ENCODE measurements around the gene CCL27. TPM values are rescaled to one million over a fixed set of nuclear protein-coding genes. Genes with fewer than 3 reads are reported as not detected.

The CCL27 gene
- total and polyA plus RNA-seq, 10 of the 15 experiments (the other 5 are each of a cell fraction or from before 2014, with no cell fraction given), result 0.45 TPM; not detected in 9

DNA sequence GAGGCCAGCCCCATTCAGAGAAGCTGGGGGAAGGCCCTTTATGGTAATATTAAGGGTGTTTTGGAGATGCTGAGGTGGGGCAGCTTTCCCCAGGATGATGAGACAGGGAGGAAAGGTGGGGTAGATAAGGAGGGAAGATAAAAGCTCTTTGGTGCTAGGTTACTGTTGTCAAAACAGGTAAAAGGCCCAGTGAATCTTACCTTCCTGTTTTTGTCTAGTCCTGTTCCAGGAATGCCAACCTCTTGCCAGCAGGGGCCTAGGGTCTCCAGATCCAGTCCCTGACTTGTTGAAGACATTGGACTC, 797 bp upstream of the CCL27 start:
- no peaks in the 10 kb centered on the region for H3K9me3 ChIP-seq (replicated peaks; ENCODE audit: control insufficient read depth, insufficient read depth, low read length)
- SMC1A ChIA-PET (ENCODE audit: uncharacterized antibody, unreplicated experiment), result no interaction called here
- in situ Hi-C loops (cut with MboI), result no loop called here
- no peaks in the 10 kb centered on the region for H3K79me2 ChIP-seq (ENCODE audit: control insufficient read depth, insufficient read depth, low read length)
- H3K36me3 ChIP-seq (ENCODE audit: control insufficient read depth in 2 of 2, insufficient read depth in 2 of 2, low read length in 1 of 2), result no peaks in the 10 kb centered on the region
- H3K27me3 ChIP-seq (replicated peaks in 1 of 2; ENCODE audit: control insufficient read depth in 2 of 2, insufficient read depth in 2 of 2, low read length in 1 of 2), result no peaks in the 10 kb centered on the region
- H3K4me2 ChIP-seq (ENCODE audit: control insufficient read depth, insufficient read depth), result 0 out of 2 replicates have a peak overlapping the region, but pooled peaks have one; percentile 25
- peaks cover 9% of the 10 kb centered on the region for H3K4me1 ChIP-seq (ENCODE audit: control insufficient read depth, insufficient read depth, low read length)
- TF ChIP-seq SMC3 (IDR thresholded peaks at IDR 0.05; ENCODE audit: borderline replicate concordance, low read length), result no peak
- no peak for TF ChIP-seq TCF12 (IDR thresholded peaks at IDR 0.05; ENCODE audit: low read depth, low read length)
- TF ChIP-seq TAF1 (IDR thresholded peaks at IDR 0.05; ENCODE audit: borderline replicate concordance, low read depth, low read length), result no peak
- TF ChIP-seq CREB1 (IDR thresholded peaks at IDR 0.05; ENCODE audit: low read depth), result no peak
- TF ChIP-seq, protein P1, sequence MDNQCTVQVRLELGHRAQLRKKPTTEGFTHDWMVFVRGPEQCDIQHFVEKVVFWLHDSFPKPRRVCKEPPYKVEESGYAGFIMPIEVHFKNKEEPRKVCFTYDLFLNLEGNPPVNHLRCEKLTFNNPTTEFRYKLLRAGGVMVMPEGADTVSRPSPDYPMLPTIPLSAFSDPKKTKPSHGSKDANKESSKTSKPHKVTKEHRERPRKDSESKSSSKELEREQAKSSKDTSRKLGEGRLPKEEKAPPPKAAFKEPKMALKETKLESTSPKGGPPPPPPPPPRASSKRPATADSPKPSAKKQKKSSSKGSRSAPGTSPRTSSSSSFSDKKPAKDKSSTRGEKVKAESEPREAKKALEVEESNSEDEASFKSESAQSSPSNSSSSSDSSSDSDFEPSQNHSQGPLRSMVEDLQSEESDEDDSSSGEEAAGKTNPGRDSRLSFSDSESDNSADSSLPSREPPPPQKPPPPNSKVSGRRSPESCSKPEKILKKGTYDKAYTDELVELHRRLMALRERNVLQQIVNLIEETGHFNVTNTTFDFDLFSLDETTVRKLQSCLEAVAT (IDR thresholded peaks at IDR 0.05), result no peak
- TF ChIP-seq KAT2A (conservative IDR thresholded peaks at IDR 0.05; ENCODE audit: control insufficient read depth, low read depth, low read length), result no peak
- TF ChIP-seq RAD51 (IDR thresholded peaks at IDR 0.05), result no peak
- TF ChIP-seq SMARCA5 (IDR thresholded peaks at IDR 0.05), result no peak
- TF ChIP-seq ZBED1 (IDR thresholded peaks at IDR 0.05; ENCODE audit: borderline replicate concordance), result no peak
- TF ChIP-seq, protein P2, sequence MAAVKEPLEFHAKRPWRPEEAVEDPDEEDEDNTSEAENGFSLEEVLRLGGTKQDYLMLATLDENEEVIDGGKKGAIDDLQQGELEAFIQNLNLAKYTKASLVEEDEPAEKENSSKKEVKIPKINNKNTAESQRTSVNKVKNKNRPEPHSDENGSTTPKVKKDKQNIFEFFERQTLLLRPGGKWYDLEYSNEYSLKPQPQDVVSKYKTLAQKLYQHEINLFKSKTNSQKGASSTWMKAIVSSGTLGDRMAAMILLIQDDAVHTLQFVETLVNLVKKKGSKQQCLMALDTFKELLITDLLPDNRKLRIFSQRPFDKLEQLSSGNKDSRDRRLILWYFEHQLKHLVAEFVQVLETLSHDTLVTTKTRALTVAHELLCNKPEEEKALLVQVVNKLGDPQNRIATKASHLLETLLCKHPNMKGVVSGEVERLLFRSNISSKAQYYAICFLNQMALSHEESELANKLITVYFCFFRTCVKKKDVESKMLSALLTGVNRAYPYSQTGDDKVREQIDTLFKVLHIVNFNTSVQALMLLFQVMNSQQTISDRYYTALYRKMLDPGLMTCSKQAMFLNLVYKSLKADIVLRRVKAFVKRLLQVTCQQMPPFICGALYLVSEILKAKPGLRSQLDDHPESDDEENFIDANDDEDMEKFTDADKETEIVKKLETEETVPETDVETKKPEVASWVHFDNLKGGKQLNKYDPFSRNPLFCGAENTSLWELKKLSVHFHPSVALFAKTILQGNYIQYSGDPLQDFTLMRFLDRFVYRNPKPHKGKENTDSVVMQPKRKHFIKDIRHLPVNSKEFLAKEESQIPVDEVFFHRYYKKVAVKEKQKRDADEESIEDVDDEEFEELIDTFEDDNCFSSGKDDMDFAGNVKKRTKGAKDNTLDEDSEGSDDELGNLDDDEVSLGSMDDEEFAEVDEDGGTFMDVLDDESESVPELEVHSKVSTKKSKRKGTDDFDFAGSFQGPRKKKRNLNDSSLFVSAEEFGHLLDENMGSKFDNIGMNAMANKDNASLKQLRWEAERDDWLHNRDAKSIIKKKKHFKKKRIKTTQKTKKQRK (IDR thresholded peaks at IDR 0.05; ENCODE audit: low read depth, low read length), result no peak
- TF ChIP-seq, protein P3, sequence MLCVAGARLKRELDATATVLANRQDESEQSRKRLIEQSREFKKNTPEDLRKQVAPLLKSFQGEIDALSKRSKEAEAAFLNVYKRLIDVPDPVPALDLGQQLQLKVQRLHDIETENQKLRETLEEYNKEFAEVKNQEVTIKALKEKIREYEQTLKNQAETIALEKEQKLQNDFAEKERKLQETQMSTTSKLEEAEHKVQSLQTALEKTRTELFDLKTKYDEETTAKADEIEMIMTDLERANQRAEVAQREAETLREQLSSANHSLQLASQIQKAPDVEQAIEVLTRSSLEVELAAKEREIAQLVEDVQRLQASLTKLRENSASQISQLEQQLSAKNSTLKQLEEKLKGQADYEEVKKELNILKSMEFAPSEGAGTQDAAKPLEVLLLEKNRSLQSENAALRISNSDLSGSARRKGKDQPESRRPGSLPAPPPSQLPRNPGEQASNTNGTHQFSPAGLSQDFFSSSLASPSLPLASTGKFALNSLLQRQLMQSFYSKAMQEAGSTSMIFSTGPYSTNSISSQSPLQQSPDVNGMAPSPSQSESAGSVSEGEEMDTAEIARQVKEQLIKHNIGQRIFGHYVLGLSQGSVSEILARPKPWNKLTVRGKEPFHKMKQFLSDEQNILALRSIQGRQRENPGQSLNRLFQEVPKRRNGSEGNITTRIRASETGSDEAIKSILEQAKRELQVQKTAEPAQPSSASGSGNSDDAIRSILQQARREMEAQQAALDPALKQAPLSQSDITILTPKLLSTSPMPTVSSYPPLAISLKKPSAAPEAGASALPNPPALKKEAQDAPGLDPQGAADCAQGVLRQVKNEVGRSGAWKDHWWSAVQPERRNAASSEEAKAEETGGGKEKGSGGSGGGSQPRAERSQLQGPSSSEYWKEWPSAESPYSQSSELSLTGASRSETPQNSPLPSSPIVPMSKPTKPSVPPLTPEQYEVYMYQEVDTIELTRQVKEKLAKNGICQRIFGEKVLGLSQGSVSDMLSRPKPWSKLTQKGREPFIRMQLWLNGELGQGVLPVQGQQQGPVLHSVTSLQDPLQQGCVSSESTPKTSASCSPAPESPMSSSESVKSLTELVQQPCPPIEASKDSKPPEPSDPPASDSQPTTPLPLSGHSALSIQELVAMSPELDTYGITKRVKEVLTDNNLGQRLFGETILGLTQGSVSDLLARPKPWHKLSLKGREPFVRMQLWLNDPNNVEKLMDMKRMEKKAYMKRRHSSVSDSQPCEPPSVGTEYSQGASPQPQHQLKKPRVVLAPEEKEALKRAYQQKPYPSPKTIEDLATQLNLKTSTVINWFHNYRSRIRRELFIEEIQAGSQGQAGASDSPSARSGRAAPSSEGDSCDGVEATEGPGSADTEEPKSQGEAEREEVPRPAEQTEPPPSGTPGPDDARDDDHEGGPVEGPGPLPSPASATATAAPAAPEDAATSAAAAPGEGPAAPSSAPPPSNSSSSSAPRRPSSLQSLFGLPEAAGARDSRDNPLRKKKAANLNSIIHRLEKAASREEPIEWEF (IDR thresholded peaks at IDR 0.05; ENCODE audit: insufficient replicate concordance, low read depth, low read length), result no peak
- RAD21 ChIA-PET (ENCODE audit: unreplicated experiment), result no interaction called here
- BruUV-seq (replicated peaks), result no TSS peak
- no peak overlapping the region for H2AFZ ChIP-seq (ENCODE audit: control insufficient read depth, low read depth, low read length)
- intact Hi-C loops (cut with micrococcal nuclease; ENCODE audit: unreplicated experiment), result no loop called here
- DNase-seq (ENCODE audit: low read depth, low spot score) (no peak), FAIRE-seq (no peak), ATAC-seq (no peak)
- no peak overlapping the region for H3K27ac ChIP-seq (ENCODE audit: control insufficient read depth, insufficient read depth)
- POLR2A ChIA-PET, result interaction anchor here (1.4 kb wide), 1 partner anchor 43 kb away, joined by 3 read pairs; the partner anchor contains the start of gene DCTN3
- no peak overlapping the region for H3K9ac ChIP-seq (ENCODE audit: control insufficient read depth, insufficient read depth, low read length)
- no peaks in the 10 kb centered on the region for H4K20me1 ChIP-seq (ENCODE audit: control insufficient read depth, insufficient read depth)
- CTCF ChIA-PET, result interaction anchor here (1.0 to 3.2 kb wide), 7 partner anchors 11 to 46 kb away, joined by 3 to 23 read pairs (median 5); partner anchors contain the start of genes GALT, IL11RA and SIGMAR1
- H3K4me3 ChIP-seq, result no peak overlapping the region
